ENCODE results near the gene TRPM7. TPM values are rescaled to one million over a fixed set of nuclear protein-coding genes. Genes with fewer than 3 reads are reported as not detected.

Gene TRPM7
- polyA plus RNA-seq, 1 donor (not counting 4 experiments of a cell fraction or from before 2014, with no cell fraction given) = 25.4 TPM

- dilution Hi-C loops (cut with MboI; ENCODE audit: extremely low pct_ligation_motif_present, low sequenced_read_pairs) = no loop called here
- no peak for TF ChIP-seq EZH2 (IDR thresholded peaks at IDR 0.05; ENCODE audit: low read length)
- no peak for TF ChIP-seq CTCF (optimal IDR thresholded peaks at IDR 0.05 in 1 of 3, IDR thresholded peaks at IDR 0.05 in 1 of 3, conservative IDR thresholded peaks at IDR 0.05 in 1 of 3; ENCODE audit: extremely low read depth in 1 of 3, insufficient read depth in 2 of 3, low read length in 3 of 3)
- Histone ChIP-seq H3K27me3 (ENCODE audit: control insufficient read depth, extremely low read depth, insufficient read depth, low read length) (no peaks in the 10 kb centered on the region), H3K36me3 (ENCODE audit: control insufficient read depth in 2 of 2, extremely low read depth in 1 of 2, insufficient read depth in 2 of 2, low read length in 2 of 2) (peaks cover 0 to 3% of the 10 kb centered on the region in 2 experiments), H3K4me1 (ENCODE audit: control insufficient read depth, extremely low read depth, insufficient read depth, low read length) (no peaks in the 10 kb centered on the region), H2AFZ (ENCODE audit: control insufficient read depth, low read length) (no peak overlapping the region), H3K9ac (ENCODE audit: control insufficient read depth, extremely low read depth, insufficient read depth, low read length) (no peak overlapping the region), H3K79me2 (ENCODE audit: control insufficient read depth, insufficient read depth, low read length) (no peaks in the 10 kb centered on the region), H3K27ac (ENCODE audit: control insufficient read depth, insufficient read depth, low read length) (no peak overlapping the region), H3K4me3 (ENCODE audit: control insufficient read depth in 2 of 3, extremely low read depth in 1 of 3, insufficient read depth in 2 of 3, low read depth in 1 of 3, low read length in 3 of 3) (no peak overlapping the region), H4K20me1 (ENCODE audit: control insufficient read depth, extremely low read depth, insufficient read depth, low read length) (no peaks in the 10 kb centered on the region), H3K9me3 (ENCODE audit: control insufficient read depth, low read depth, low read length) (no peaks in the 10 kb centered on the region), H3K4me2 (ENCODE audit: control insufficient read depth, extremely low read depth, insufficient read depth, low read depth, low read length) (no peak overlapping the region), H3K9me1 (ENCODE audit: control insufficient read depth, extremely low read depth, insufficient read depth, low read length) (no peaks in the 10 kb centered on the region)
- no peak for FAIRE-seq
- no peak for DNase-seq (ENCODE audit: low read depth, low spot score)
Measured at GRCh38 chr15:50712018-50712417, 25.4 kb upstream of the TRPM7 start.

GRCh38 chr15:50710585-50710984 is 24.0 kb upstream of the TRPM7 start:
- dilution Hi-C loops (cut with MboI; ENCODE audit: extremely low pct_ligation_motif_present, low sequenced_read_pairs) = no loop called here
- no peaks in the 10 kb centered on the region for H3K9me1 ChIP-seq (ENCODE audit: control insufficient read depth, extremely low read depth, insufficient read depth, low read length)
- no peaks in the 10 kb centered on the region for H4K20me1 ChIP-seq (ENCODE audit: control insufficient read depth, extremely low read depth, insufficient read depth, low read length)
- H3K36me3 ChIP-seq (ENCODE audit: control insufficient read depth in 2 of 2, extremely low read depth in 1 of 2, insufficient read depth in 2 of 2, low read length in 2 of 2) = peaks cover 0 to 3% of the 10 kb centered on the region in 2 experiments
- DNase-seq (ENCODE audit: low read depth, low spot score) = no peak
- no peak overlapping the region for H3K4me3 ChIP-seq (ENCODE audit: control insufficient read depth in 2 of 3, extremely low read depth in 1 of 3, insufficient read depth in 2 of 3, low read depth in 1 of 3, low read length in 3 of 3)
- H3K9me3 ChIP-seq (ENCODE audit: control insufficient read depth, low read depth, low read length) = no peaks in the 10 kb centered on the region
- no peaks in the 10 kb centered on the region for H3K27me3 ChIP-seq (ENCODE audit: control insufficient read depth, extremely low read depth, insufficient read depth, low read length)
- H3K4me1 ChIP-seq (ENCODE audit: control insufficient read depth, extremely low read depth, insufficient read depth, low read length) = no peaks in the 10 kb centered on the region
- no peak overlapping the region for H3K27ac ChIP-seq (ENCODE audit: control insufficient read depth, insufficient read depth, low read length)
- TF ChIP-seq EZH2 (IDR thresholded peaks at IDR 0.05; ENCODE audit: low read length) (no peak), CTCF (optimal IDR thresholded peaks at IDR 0.05 in 1 of 3, IDR thresholded peaks at IDR 0.05 in 1 of 3, conservative IDR thresholded peaks at IDR 0.05 in 1 of 3; ENCODE audit: extremely low read depth in 1 of 3, insufficient read depth in 2 of 3, low read length in 3 of 3) (no peak)
- H3K4me2 ChIP-seq (ENCODE audit: control insufficient read depth, extremely low read depth, insufficient read depth, low read depth, low read length) = no peak overlapping the region
- H2AFZ ChIP-seq (ENCODE audit: control insufficient read depth, low read length) = no peak overlapping the region
- H3K9ac ChIP-seq (ENCODE audit: control insufficient read depth, extremely low read depth, insufficient read depth, low read length) = no peak overlapping the region
- peak; percentile 39 for FAIRE-seq
- H3K79me2 ChIP-seq (ENCODE audit: control insufficient read depth, insufficient read depth, low read length) = no peaks in the 10 kb centered on the region

All from keratinocyte (primary cell).